Right ventricle myocardium inferior (tissue), 1 donor: ENCODE data around the gene CSRP1. TPM values are rescaled to one million over a fixed set of nuclear protein-coding genes. Genes with fewer than 3 reads are reported as not detected.
"Not testable (repeated sequence)": the region's sequence is repeated elsewhere in the genome, so short reads cannot be mapped to it uniquely, and the experiment has no call there.

Source experiments
- ATAC-seq: fragments of 200-7000 bp; cut with Tn5 transposase; one replicate; pipeline ENCODE4 v1.9.1; 2020; ENCODE audit warnings: mild to moderate bottlenecking, moderate library complexity
- DNase-seq: peaks from one replicate; pipeline ENCODE4 v3.0.0; 2021; ENCODE audit errors: missing footprints
- intact Hi-C: fragments of 100-400 bp; cut with DNase I; formaldehyde crosslinking; loops from one replicate; pipeline ENCODE4 v1.11.0; 2022
- total RNA-seq: library from RNA; stranded (reverse); fragmentation: NEBNext Ultra II Directional; extraction: Animal tissue kit (Norgen Biotek cat#: 25700); gene quantifications from one replicate; pipeline ENCODE4 v1.2.1, GENCODE V29; 2021
- donor health status: DM: no; HTN: yes; CAD: no; lungs with severe emphysema.

Gene CSRP1
- total RNA-seq, 1 donor from 2014 or later: 64.6 TPM

- intact Hi-C loops: no loop called here
- no peak for ATAC-seq
- DNase-seq: no peak
These were observed 17.9 kb downstream of the CSRP1 start for GRCh38 chr1:201488830-201489589.

- DNase-seq (no peak), ATAC-seq (no peak)
- intact Hi-C loops: no loop called here
These were observed 19.2 kb downstream of the CSRP1 start for GRCh38 chr1:201487742-201488141.

GRCh38 chr1:201486187-201486586, 20.7 kb downstream of the CSRP1 start:
- intact Hi-C loops: no loop called here
- peak; percentile 20 for ATAC-seq
- DNase-seq: no peak

DNA sequence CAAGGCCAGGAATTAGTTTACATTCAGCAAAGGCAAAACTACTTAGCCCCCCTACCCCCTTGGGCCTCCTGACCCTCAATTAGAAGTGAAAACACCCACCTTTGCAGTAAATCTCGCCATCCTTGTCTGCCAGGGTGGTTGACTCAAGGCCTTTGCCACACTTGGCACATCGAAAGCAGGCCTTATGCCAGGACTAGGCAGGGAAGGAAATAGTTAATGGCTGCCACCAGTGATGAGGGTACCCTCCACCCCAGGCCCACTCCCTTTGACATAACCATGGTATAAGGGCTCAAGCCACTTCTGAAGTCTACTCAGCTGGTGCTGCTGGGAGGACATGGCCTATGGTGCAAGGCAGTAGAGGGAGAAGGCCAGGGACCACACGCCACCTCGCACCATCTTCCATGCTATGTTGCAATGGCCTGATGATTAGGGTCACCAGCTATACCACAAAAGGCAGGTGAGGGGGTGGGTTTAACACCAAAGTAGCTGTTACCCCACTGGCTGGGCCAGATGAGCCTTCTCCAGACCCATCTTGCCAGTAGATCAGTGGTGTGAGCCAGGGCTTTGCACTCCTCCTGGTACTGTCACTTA, 21.6 kb downstream of the CSRP1 start:
- no peak for ATAC-seq
- no peak for DNase-seq
- intact Hi-C loops: no loop called here

GRCh38 chr1:201483373-201483949, 23.5 kb downstream of the CSRP1 start:
- ATAC-seq: no peak
- no peak for DNase-seq
- intact Hi-C loops: loop anchor here (1.0 to 2.0 kb wide), 2 partner anchors 13 to 49 kb away; no protein-coding TSS in a partner anchor

- intact Hi-C loops: loop anchor here (1.0 to 2.0 kb wide), 4 partner anchors 14 to 48 kb away; no protein-coding TSS in a partner anchor
- ATAC-seq (no peak), DNase-seq (no peak)
These were observed 24.2 kb downstream of the CSRP1 start for GRCh38 chr1:201482755-201483154.

- DNase-seq (peak; percentile 91), ATAC-seq (peak; percentile 89)
- intact Hi-C loops: loop anchor here (1.0 to 2.0 kb wide), 3 partner anchors 31 to 47 kb away; no protein-coding TSS in a partner anchor
These were observed 25.0 kb downstream of the CSRP1 start for GRCh38 chr1:201481761-201482493.

DNA sequence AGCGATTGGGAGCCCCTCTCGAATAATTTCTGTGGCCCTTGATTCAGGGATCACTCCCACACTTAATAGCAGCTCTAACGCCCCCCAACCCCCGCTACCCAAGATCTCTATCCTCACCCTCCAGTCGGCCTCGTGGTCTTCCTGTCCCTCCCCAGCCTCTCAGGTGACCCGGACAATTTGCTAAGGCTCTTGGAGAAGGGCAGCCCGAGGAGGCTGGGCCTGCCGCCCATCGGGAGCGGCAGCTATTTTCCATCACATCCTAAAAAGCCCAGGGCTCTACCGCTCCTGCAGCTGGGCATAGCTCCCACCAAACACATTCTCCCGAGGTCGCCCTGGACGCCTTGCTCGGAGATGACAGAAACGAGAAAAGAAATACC, 25.9 kb downstream of the CSRP1 start:
- DNase-seq (no peak), ATAC-seq (peak; percentile 1)
- intact Hi-C loops: no loop called here

DNA sequence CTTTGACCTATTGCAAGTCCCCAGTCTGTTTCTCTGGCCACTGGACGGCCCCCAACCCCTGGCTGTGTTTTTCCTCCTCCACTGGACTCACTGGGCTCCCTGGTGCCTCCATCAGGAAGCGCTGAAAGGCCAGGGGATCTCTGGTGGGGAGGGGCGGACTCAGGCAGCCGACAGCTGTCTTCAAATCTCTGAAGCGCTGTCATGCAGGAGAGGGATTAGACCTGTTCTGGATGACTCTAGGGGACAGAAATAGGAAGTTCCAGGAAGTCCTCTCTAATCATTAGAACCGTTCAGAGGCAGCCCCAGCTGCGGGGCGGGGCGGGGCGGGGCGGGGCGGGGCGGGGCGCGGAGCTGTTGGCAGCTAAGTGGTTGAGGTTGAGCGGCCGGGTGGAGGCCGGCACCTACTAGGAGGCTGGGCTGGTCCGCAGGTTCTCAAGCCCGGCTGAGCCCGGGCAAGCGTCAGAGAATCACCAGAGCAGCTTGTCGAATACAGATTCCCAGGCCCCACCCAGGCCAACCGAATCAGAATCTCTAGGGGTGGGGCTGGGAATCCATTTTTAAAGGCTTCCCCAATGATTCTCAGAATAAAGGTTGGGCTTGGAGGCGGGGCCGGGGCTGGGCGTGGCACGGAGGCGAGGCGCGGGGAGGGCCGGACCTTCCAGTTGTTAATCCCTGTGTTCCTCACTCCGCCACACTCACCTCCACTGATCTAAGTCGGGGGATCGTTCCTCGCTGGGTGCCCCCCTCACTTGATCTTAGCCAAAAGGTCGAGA, 26.5 kb downstream of the CSRP1 start:
- intact Hi-C loops: no loop called here

GRCh38 chr1:201479201-201479730, 27.7 kb downstream of the CSRP1 start:
- DNase-seq (no peak), ATAC-seq (no peak)
- intact Hi-C loops: no loop called here

More for the DNA sequence above, 26.5 kb downstream of the CSRP1 start:
- ATAC-seq (peak; percentile 50), DNase-seq (peak; percentile 93)

- DNase-seq, intact Hi-C loops, ATAC-seq: not testable (repeated sequence)
These were observed 28.3 kb downstream of the CSRP1 start for GRCh38 chr1:201478666-201479065.

DNA sequence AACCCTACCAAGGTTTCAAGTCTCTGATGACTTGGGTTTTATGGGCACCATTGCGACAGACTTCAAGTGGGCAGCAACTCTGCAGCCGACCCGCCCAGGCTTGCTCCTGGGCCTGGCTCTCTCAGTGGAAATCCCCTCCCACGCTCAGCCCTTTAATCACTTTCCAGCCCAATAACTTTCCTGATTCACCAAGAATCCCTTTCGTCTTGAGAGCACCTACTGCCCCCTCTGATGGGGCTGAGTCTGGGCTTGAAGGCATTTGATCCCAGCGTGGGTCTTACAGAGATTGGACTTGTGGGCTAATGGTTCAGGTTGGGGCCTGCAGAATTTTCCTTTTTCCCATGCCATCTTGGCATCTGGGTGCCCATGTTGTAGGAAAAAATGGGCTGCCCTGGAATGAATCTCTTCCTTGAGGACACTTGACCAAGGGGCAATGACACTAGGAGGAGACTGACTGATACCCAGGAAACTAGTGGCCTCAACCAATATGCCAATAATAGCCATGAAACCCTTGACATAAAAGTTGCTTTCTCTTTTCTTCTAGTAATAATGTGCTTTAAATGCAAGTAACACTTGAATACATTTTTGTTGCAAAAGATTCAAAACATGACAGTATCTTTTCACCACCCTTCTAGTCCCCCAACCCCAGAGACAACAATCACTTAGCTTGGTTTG, 30.1 kb downstream of the CSRP1 start:
- ATAC-seq: no peak
- no peak for DNase-seq
- intact Hi-C loops: no loop called here

DNA sequence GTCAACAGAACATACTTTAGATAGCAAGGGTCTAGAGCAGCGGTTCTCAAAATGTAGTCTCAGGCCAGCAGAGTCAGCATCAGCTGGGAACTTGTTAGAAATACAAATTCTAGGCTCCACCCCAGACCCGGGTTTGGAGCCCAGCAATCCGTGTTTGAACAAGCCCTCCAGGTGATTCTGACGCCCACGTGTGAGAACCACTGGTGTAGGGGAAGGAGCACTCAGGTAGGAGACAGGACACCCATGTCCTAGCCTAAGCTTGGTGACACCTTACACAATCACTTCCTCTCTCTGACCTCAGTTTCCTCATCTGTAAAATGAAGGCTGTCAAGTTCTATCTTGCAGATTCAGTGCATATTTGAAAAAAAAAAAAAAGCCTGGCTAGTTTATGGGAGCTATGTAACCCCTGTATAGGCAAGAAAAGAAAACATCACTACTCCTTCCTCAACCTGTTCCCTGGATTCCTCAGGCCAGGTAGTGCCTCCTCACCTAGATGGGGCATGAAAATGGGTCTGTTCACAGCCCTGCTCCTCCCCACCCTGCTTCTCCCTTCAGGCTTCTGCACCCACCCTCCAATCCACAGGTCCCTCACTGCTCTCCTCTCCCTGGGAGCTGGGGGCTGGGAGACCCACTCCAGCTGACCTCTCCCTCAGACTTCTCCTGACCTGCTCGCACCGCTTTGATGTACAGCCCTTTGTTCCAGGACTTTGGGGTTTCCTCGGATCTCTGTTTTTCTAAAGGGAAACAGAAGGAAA, 30.8 kb downstream of the CSRP1 start:
- ATAC-seq: no peak
- no peak for DNase-seq
- intact Hi-C loops: no loop called here

DNA sequence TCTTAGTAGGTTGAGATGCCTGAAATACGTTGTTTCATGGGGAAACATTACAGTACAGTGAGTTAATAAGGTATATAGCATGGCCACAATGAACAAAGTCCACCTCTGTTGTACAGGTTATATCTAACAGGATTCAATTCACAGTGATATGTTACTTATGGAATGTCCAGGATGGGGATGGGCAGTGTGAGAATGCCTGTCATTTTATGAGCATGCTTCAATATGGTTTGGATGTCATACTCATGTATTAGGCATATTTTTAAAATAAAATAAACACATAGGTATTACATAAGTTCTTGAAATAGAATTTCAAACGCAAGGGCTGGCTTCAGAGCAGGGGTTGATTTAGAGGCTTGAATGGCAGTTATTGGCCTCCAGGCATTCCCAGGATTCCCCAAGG, 31.8 kb downstream of the CSRP1 start:
- intact Hi-C loops: no loop called here
- DNase-seq: no peak
- ATAC-seq: no peak

DNA sequence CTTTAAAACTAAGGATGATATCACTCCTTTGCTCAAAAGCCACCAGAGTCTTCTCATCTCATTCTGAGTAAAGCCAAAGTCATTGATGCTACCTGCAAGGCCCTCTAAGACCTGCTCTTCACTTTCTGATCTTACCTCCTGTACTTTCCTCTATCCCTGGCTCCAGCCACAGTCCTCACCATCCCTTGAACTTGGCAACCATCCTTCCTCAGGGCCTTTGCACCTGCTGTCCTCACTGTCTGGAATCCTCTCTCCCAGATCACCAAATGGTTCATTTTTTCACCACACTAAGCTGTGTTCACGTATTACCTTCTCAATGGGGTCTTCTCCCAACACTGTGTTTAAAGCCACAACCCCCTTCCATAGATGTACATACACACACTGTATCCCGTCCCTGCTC, 33.6 kb downstream of the CSRP1 start:
- intact Hi-C loops: no loop called here
- no peak for DNase-seq
- no peak for ATAC-seq

DNA sequence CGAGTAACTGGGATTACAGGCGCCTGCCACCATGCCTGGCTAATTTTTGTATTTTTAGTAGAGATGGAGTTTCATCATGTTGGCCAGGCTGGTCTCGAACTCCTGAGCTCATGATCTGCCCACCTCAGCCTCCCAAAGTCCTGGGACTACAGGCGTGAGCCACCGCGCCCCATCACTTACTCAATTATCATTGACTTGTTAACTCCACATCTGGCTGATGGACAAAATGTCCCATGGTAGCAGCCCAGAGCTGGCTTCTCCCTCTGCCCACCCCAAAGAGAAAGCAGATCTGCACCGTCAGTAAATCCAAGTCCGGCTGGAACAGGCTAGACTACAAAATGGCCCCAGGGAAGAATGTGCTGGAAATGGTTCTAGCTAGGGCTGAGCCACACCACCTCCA, 34.6 kb downstream of the CSRP1 start:
- intact Hi-C loops, ATAC-seq, DNase-seq: not testable (repeated sequence)

DNA sequence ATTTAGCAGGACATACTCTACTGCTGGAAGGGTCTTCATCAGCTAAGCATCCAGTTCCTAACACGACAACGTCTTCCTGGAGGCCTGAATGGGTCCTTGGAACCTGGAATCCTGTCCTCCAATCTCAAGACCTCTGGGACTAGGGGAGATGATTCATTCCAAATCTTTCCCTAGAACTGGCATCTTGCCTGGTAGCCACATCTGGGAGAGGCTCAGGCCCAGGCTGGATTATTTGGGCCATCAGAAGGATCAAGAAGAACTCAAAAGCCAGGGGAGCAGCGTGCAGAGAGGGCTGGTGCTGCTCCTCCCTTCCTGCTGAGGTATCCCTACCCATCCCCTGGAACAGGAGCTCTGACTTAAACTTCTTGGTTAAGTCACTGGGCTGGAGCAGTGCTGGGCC, 35.2 kb downstream of the CSRP1 start:
- intact Hi-C loops: no loop called here
- ATAC-seq: peak; percentile 36

More for the DNA sequence above, 35.2 kb downstream of the CSRP1 start:
- DNase-seq: no peak
